ENCODE results near the gene KLHL15. TPM values are rescaled to one million over a fixed set of nuclear protein-coding genes. Genes with fewer than 3 reads are reported as not detected.

KLHL15 gene
- total and polyA plus RNA-seq, 4 donors, result 1.7 to 18.9 (median 3.9) TPM

DNA sequence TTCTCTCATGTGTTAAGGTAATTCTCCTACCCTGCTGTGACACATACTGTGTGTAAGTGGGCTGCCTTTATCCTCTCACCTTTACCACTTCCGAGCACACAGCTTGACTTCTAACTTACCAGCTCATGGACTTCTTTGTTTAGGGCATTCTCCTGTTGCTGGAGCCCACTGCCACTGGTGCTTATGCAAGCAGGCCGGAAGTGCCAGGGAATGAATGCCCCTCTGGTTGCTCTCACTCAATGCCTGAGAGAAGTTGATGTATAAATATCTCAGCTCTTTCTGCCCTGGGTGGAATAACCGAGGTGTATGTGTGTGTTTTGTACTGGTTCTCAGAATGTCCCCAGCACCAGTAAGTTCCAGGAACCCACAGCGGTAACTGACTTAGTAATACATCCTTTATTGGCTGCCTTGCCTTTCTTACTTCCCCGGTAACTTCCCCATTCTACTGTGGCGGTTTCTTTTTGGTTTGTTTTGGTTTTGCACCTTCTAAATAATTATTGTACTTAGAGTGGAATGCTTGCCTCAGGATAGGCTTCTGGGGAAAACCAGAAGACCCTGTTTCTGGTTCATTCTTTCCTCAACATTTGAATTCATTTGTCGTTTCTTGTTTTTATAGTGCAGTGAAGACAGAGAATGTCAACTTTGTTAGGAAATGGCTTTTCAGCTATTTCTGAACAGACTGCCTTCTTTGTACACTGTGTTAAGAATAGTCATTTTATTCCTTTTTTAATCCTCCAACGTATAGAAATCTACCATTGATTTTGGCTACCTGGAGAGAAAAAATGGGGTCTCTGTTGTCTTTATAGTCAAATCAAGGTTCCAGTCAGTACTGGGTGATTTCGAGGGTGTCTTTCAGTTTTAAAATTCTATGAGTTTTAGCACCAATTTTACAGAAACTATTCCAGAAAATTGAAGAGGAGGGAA lies 73.7 kb downstream of the KLHL15 start:
- H3K27me3 ChIP-seq (ENCODE audit: control insufficient read depth in 3 of 3, insufficient read depth in 3 of 3, low read length in 2 of 3), result peaks cover 0 to 24% (median 0%) of the 10 kb centered on the region in 3 donors
- DNase-seq (peak in 1 of 3 donors; percentile 3), ATAC-seq (ENCODE audit: insufficient read depth, low FRiP score) (no peak)
- H3K27ac ChIP-seq (ENCODE audit: low read depth in 1 of 2, low read length in 1 of 2), result peak overlapping the region in 1 of 2 donors; percentile 15
- H3K9ac ChIP-seq (ENCODE audit: insufficient read depth in 1 of 2, low read length in 2 of 2), result no peak overlapping the region
- H3K9me3 ChIP-seq (ENCODE audit: control insufficient read depth in 4 of 4, insufficient read depth in 3 of 4, low read length in 3 of 4), result no peaks in the 10 kb centered on the region
- TF ChIP-seq, protein P1, sequence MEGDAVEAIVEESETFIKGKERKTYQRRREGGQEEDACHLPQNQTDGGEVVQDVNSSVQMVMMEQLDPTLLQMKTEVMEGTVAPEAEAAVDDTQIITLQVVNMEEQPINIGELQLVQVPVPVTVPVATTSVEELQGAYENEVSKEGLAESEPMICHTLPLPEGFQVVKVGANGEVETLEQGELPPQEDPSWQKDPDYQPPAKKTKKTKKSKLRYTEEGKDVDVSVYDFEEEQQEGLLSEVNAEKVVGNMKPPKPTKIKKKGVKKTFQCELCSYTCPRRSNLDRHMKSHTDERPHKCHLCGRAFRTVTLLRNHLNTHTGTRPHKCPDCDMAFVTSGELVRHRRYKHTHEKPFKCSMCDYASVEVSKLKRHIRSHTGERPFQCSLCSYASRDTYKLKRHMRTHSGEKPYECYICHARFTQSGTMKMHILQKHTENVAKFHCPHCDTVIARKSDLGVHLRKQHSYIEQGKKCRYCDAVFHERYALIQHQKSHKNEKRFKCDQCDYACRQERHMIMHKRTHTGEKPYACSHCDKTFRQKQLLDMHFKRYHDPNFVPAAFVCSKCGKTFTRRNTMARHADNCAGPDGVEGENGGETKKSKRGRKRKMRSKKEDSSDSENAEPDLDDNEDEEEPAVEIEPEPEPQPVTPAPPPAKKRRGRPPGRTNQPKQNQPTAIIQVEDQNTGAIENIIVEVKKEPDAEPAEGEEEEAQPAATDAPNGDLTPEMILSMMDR (IDR thresholded peaks at IDR 0.05; ENCODE audit: control extremely low read depth, extremely low read depth), result no peak
- H3K4me3 ChIP-seq, result no peak overlapping the region
- no peaks in the 10 kb centered on the region for H3K4me1 ChIP-seq (ENCODE audit: control insufficient read depth in 5 of 5, insufficient read depth in 5 of 5, low read length in 5 of 5)
- WGBS, 2 donors, result 30 to 40% methylated on average over 9 of the region's 9 CpGs
- no peaks in the 10 kb centered on the region for H3K36me3 ChIP-seq (ENCODE audit: control insufficient read depth in 4 of 4, insufficient read depth in 4 of 4, low read length in 4 of 4)

DNA sequence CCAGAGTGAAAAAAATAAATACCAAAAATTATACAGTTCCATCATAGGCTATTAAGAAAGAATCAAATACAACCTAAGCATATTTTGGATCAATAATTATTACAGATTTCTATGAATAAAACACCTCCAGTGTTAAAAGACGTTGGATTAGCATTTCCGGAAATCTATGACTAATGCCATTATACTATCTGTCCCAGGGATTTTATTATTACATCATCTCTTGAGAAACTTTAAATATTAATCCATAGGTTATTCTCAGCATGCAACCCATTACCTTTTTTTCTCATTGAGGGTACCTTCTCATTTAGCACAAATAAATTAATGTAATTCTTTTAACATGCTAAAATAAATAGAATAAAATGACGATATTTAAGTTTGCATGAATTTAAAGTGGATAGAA lies 74.6 kb downstream of the KLHL15 start:
- H3K4me1 ChIP-seq (ENCODE audit: control insufficient read depth in 5 of 5, insufficient read depth in 5 of 5, low read length in 5 of 5), result no peaks in the 10 kb centered on the region
- H3K9me3 ChIP-seq (ENCODE audit: control insufficient read depth in 4 of 4, insufficient read depth in 3 of 4, low read length in 3 of 4), result no peaks in the 10 kb centered on the region
- WGBS, 2 donors, result 46 to 59% methylated on average over 3 of the region's 3 CpGs
- ATAC-seq (ENCODE audit: insufficient read depth, low FRiP score) (no peak), DNase-seq (no peak)
- TF ChIP-seq, protein P1 (IDR thresholded peaks at IDR 0.05; ENCODE audit: control extremely low read depth, extremely low read depth), result no peak
- no peaks in the 10 kb centered on the region for H3K36me3 ChIP-seq (ENCODE audit: control insufficient read depth in 4 of 4, insufficient read depth in 4 of 4, low read length in 4 of 4)
- H3K9ac ChIP-seq (ENCODE audit: insufficient read depth in 1 of 2, low read length in 2 of 2), result no peak overlapping the region
- no peak overlapping the region for H3K27ac ChIP-seq (ENCODE audit: low read depth in 1 of 2, low read length in 1 of 2)
- peaks cover 0 to 21% (median 0%) of the 10 kb centered on the region in 3 donors for H3K27me3 ChIP-seq (ENCODE audit: control insufficient read depth in 3 of 3, insufficient read depth in 3 of 3, low read length in 2 of 3)
- no peak overlapping the region for H3K4me3 ChIP-seq

DNA sequence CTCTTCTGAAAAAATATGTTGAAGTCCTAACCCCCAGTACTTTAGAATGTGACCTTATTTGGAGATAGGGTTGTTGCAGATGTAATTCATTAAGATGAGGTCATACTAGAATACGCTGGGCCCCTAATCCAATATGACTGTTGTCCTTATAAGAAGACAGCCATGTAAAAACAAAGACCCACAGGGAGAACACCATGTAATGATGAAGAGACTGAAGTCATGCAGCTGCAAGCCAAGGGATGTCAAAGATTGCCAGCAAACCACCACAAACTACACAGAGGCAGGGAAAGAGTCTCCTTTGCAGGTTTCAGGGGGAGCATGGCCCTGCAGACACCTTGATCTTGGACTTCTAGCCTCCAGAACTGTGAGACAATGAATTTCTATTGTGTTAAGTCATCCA lies 81.8 kb downstream of the KLHL15 start:
- Histone ChIP-seq H3K9ac (ENCODE audit: insufficient read depth in 1 of 2, low read length in 2 of 2) (no peak overlapping the region), H3K9me3 (ENCODE audit: control insufficient read depth in 4 of 4, insufficient read depth in 3 of 4, low read length in 3 of 4) (peaks cover 0 to 2% (median 0%) of the 10 kb centered on the region in 4 donors), H3K27ac (ENCODE audit: low read depth in 1 of 2, low read length in 1 of 2) (no peak overlapping the region), H3K4me3 (no peak overlapping the region), H3K27me3 (ENCODE audit: control insufficient read depth in 3 of 3, insufficient read depth in 3 of 3, low read length in 2 of 3) (peaks cover 0 to 38% (median 12%) of the 10 kb centered on the region in 3 donors), H3K4me1 (ENCODE audit: control insufficient read depth in 5 of 5, insufficient read depth in 5 of 5, low read length in 5 of 5) (peaks cover 0 to 6% (median 0%) of the 10 kb centered on the region in 5 donors), H3K36me3 (ENCODE audit: control insufficient read depth in 4 of 4, insufficient read depth in 4 of 4, low read length in 4 of 4) (no peaks in the 10 kb centered on the region)
- 93 to 100% methylated on average over 1 of the region's 1 CpG for WGBS, 2 donors
- DNase-seq (peak in 1 of 3 donors; percentile 12), ATAC-seq (ENCODE audit: insufficient read depth, low FRiP score) (no peak)
- TF ChIP-seq, protein P1 (IDR thresholded peaks at IDR 0.05; ENCODE audit: control extremely low read depth, extremely low read depth), result no peak
